Activated CD8-positive, alpha-beta memory T cell treated with anti-CD3 and anti-CD28 coated beads, Interleukin-2, amount 10 ng/mL, durations not matched to agents 7 days and 5 days (primary cell): Measurements from ENCODE around the gene DAB1. TPM values are rescaled to one million over a fixed set of nuclear protein-coding genes. Genes with fewer than 3 reads are reported as not detected.

Experiments
- ATAC-seq: fragments of 150-1000 bp; cut with Tn5 transposase; one replicate; pipeline ENCODE4 v1.10.0; 2021; ENCODE audit warnings: moderate library complexity
- CTCF ChIA-PET: fragments of 350-600 bp; sonication (Branson Sonifier 250); formaldehyde crosslinking; loops from one replicate; lab custom pipeline; 2021; ENCODE audit warnings: antibody characterized with exemption; lab: Charles Lee
- DNase-seq: peaks from one replicate; pipeline ENCODE4 v3.0.0-alpha.2; 2020
- H3K27ac Mint-ChIP-seq: one replicate; pipeline ENCODE4 v1.8.0; 2021; ENCODE audit warnings: mild to moderate bottlenecking, mixed read lengths
- H3K27me3 Mint-ChIP-seq: one replicate; pipeline ENCODE4 v1.8.0; 2021; ENCODE audit warnings: mixed read lengths
- H3K36me3 Mint-ChIP-seq: one replicate; pipeline ENCODE4 v1.8.0; 2021; ENCODE audit warnings: mild to moderate bottlenecking, mixed read lengths
- H3K4me1 Mint-ChIP-seq: one replicate; pipeline ENCODE4 v1.8.0; 2021; ENCODE audit warnings: mixed read lengths
- H3K4me3 Mint-ChIP-seq: one replicate; pipeline ENCODE4 v1.8.0; 2021; ENCODE audit warnings: mild to moderate bottlenecking, moderate library complexity, mixed read lengths
- H3K9me3 Mint-ChIP-seq: one replicate; pipeline ENCODE4 v1.8.0; 2022; ENCODE audit warnings: low read depth, mixed read lengths
- total RNA-seq, 2 experiments: library from RNA; stranded (reverse); gene quantifications; one replicate each; pipeline ENCODE4 v1.2.3, GENCODE V29; 2021

Gene DAB1
- total RNA-seq, 2 experiments from 2014 or later: 0.15 TPM; not detected in 1

- Mint-ChIP-seq H3K27me3 (peaks cover 2% of the 10 kb centered on the region), H3K27ac (no peak overlapping the region), H3K4me3 (no peak overlapping the region), H3K9me3 (no peaks in the 10 kb centered on the region), H3K4me1 (no peaks in the 10 kb centered on the region), H3K36me3 (no peaks in the 10 kb centered on the region)
- CTCF ChIA-PET: no interaction called here
- ATAC-seq: no peak
- DNase-seq: no peak
These were observed 265.8 kb downstream of the DAB1 start for GRCh38 chr1:57157818-57158603.

- Mint-ChIP-seq H3K36me3 (no peaks in the 10 kb centered on the region), H3K27ac (no peak overlapping the region), H3K9me3 (no peaks in the 10 kb centered on the region), H3K4me3 (no peak overlapping the region), H3K4me1 (no peaks in the 10 kb centered on the region), H3K27me3 (peaks cover 2% of the 10 kb centered on the region)
- CTCF ChIA-PET: no interaction called here
- DNase-seq (no peak), ATAC-seq (no peak)
These were observed 267.0 kb downstream of the DAB1 start for GRCh38 chr1:57156907-57157306.

DNA sequence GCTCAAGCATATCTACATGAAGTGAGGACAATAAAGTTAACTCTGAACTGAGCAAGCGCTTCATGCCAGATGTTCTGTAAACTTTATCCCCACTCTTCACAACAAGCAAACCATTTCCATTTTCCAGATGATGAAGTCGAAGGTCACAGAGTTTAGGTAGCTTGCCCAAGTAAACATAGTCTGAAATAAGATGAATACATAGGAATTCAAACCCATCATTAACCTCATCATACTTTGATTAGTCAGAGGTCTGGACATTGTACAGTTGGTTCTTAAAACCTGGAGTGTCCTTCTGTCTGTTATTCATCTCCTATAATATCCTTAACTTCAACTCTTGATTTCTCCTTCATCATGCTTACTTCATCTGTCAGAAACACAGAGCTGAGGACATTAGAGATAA is 277.8 kb downstream of the DAB1 start:
- no peaks in the 10 kb centered on the region for H3K4me1 Mint-ChIP-seq
- H3K36me3 Mint-ChIP-seq: no peaks in the 10 kb centered on the region
- no peaks in the 10 kb centered on the region for H3K27me3 Mint-ChIP-seq
- H3K9me3 Mint-ChIP-seq: no peaks in the 10 kb centered on the region
- DNase-seq (no peak), ATAC-seq (no peak)
- no peak overlapping the region for H3K4me3 Mint-ChIP-seq
- H3K27ac Mint-ChIP-seq: no peak overlapping the region
- CTCF ChIA-PET: no interaction called here

DNA sequence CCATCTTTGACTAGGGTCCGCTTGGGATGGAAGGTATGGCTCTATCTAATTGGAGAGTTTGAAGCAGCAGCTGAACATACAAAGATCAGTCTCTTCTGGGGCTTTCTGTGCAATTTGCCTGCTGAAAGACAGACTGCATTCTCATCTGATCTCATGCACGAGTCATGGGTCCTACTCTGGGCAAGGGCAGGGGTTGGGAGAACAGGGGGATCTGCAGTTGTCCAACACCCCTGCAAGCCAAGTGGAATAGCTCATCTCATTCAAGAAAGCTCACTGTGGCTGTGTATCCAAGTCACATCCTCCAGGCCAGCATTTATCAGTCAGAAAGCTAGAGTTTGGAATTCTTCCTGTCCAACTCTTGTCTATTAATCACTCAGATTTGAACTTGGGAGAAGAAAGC is 280.9 kb downstream of the DAB1 start:
- ATAC-seq (no peak), DNase-seq (no peak)
- Mint-ChIP-seq H3K4me3 (no peak overlapping the region), H3K27ac (no peak overlapping the region), H3K4me1 (no peaks in the 10 kb centered on the region), H3K36me3 (no peaks in the 10 kb centered on the region), H3K27me3 (no peaks in the 10 kb centered on the region), H3K9me3 (no peaks in the 10 kb centered on the region)
- CTCF ChIA-PET: no interaction called here

DNA sequence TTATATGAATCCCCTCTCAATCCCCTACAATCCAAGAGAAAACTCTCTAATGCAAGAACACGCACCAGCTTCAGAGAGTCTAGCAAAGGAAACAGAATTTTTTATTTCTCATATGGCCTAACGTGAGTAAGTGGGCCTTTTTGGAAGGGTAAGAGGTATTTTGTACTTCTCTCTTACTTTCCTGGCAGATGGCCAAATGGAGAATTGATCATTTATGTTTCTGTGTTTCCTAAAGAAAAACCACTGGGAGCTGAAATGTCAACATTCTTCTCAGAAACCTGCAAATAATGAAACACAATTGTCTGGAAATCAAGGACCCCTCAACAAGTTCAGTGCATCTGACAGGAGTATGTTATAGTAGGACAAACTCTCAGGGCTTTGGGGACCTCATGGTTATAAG is 281.7 kb downstream of the DAB1 start:
- ATAC-seq (no peak), DNase-seq (no peak)
- Mint-ChIP-seq H3K36me3 (no peaks in the 10 kb centered on the region), H3K27me3 (no peaks in the 10 kb centered on the region), H3K4me1 (no peaks in the 10 kb centered on the region), H3K4me3 (no peak overlapping the region), H3K9me3 (no peaks in the 10 kb centered on the region), H3K27ac (no peak overlapping the region)
- CTCF ChIA-PET: no interaction called here

DNA sequence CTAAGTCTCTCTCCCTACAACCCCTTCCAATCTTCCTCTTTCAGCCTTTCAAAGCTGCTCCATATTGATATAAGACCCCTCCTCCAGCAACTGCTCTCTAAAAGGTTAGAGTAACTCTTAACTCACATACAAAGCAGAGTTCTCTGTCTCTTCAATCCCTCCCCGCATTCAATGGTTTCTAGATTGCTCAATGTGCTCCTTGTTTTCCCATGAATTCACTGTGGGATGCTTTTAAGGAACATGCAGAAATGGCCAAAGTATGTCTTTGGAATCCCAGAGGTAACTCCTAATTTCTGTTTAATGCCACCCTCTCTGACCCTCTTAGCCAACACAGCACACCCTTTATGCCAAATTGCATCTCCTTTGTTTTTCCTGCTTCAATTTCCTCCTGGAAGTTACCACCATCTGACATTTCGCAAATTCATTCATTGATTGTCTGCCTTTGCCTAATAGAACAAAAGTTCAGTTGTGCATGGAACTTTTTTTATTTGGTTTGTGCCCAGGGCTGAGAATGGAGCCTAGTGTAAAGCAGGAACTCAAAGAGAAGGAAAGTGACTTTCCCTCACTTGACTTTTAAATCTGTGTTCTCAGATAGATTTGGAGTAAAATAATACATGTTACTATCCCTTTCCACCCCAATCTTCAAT is 285.3 kb downstream of the DAB1 start:
- ATAC-seq (no peak), DNase-seq (no peak)
- Mint-ChIP-seq H3K9me3 (no peaks in the 10 kb centered on the region), H3K27me3 (no peaks in the 10 kb centered on the region), H3K4me3 (no peak overlapping the region), H3K4me1 (no peaks in the 10 kb centered on the region), H3K36me3 (no peaks in the 10 kb centered on the region), H3K27ac (no peak overlapping the region)
- CTCF ChIA-PET: no interaction called here

GRCh38 chr1:57137980-57138379 is 285.9 kb downstream of the DAB1 start:
- DNase-seq (no peak), ATAC-seq (no peak)
- Mint-ChIP-seq H3K4me3 (no peak overlapping the region), H3K27ac (no peak overlapping the region), H3K9me3 (no peaks in the 10 kb centered on the region), H3K36me3 (no peaks in the 10 kb centered on the region), H3K4me1 (no peaks in the 10 kb centered on the region), H3K27me3 (no peaks in the 10 kb centered on the region)
- CTCF ChIA-PET: no interaction called here

DNA sequence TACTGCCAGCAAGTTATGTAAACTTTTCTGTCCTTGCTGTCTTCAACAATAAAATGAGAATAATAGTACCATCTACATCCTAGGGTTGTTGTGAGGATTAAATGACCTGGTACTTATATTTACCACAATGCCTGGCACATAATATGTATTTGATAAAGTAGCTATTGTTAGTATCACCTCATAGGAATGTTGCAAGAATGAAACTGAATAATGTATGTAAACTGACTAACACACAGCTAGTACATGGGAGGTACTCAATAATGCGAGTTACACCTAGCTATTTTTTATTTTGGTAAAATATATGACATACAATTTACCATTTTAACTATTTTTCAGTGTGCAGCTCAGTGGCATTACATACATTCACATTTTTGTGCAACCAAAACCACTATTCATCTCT is 289.1 kb downstream of the DAB1 start:
- H3K4me1 Mint-ChIP-seq: no peaks in the 10 kb centered on the region
- ATAC-seq: no peak
- H3K4me3 Mint-ChIP-seq: no peak overlapping the region
- CTCF ChIA-PET: no interaction called here
- no peak overlapping the region for H3K27ac Mint-ChIP-seq
- no peaks in the 10 kb centered on the region for H3K27me3 Mint-ChIP-seq
- DNase-seq: no peak
- no peaks in the 10 kb centered on the region for H3K36me3 Mint-ChIP-seq
- H3K9me3 Mint-ChIP-seq: no peaks in the 10 kb centered on the region

DNA sequence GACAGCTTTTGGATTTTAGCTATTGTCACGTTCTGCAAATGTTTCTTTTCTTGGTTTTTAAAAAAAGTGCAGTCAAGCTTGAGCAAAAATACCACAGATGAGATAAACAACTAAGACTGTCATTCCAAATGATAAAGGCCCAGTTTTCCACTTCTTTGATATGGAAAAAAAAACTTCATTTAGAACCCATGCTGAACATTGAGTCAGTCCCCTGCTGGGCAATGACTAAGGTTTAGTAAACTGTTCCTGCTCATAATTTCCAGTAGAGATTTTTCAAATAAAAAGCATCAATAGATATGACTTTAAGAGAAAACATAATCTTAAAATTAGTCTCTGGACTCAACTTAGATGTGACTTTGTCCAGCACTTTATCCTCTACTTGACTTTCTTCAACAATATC is 290.2 kb downstream of the DAB1 start:
- no peaks in the 10 kb centered on the region for H3K9me3 Mint-ChIP-seq

DNA sequence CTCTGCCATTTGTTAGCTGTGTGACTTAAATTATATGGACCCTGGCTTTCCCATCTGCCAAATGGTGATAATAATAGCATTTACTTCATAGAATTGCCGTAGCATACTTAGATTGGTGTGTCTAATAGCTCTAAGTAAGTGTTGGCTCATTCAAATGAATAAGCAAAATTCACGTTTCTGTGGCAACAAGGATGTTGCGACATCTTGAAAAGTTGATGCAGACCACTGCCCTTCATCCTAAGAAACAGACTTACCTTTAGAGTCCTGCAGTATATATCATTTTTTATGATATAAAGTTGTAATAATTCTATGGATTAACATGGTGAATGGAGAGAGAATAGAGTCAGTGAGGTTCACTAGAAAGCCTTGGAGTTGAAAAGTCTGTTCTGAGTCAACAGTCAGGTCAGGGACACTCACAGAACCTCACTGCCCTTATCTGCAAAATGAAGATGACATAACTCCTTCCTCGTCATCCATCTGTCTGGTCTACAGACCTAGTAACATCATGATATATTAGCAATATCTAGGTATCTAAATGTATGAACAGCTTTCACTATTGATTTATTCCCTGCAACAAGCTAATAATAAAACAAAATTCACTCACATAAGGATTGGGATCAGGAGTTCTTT is 290.8 kb downstream of the DAB1 start:
- ATAC-seq (no peak), DNase-seq (no peak)
- Mint-ChIP-seq H3K4me3 (no peak overlapping the region), H3K27me3 (no peaks in the 10 kb centered on the region), H3K27ac (no peak overlapping the region), H3K36me3 (no peaks in the 10 kb centered on the region), H3K4me1 (no peaks in the 10 kb centered on the region), H3K9me3 (no peaks in the 10 kb centered on the region)
- CTCF ChIA-PET: no interaction called here

More for the DNA sequence above, 290.2 kb downstream of the DAB1 start:
- Mint-ChIP-seq H3K27me3 (no peaks in the 10 kb centered on the region), H3K27ac (no peak overlapping the region), H3K36me3 (no peaks in the 10 kb centered on the region), H3K4me3 (no peak overlapping the region), H3K4me1 (no peaks in the 10 kb centered on the region)
- DNase-seq (no peak), ATAC-seq (no peak)
- CTCF ChIA-PET: no interaction called here

DNA sequence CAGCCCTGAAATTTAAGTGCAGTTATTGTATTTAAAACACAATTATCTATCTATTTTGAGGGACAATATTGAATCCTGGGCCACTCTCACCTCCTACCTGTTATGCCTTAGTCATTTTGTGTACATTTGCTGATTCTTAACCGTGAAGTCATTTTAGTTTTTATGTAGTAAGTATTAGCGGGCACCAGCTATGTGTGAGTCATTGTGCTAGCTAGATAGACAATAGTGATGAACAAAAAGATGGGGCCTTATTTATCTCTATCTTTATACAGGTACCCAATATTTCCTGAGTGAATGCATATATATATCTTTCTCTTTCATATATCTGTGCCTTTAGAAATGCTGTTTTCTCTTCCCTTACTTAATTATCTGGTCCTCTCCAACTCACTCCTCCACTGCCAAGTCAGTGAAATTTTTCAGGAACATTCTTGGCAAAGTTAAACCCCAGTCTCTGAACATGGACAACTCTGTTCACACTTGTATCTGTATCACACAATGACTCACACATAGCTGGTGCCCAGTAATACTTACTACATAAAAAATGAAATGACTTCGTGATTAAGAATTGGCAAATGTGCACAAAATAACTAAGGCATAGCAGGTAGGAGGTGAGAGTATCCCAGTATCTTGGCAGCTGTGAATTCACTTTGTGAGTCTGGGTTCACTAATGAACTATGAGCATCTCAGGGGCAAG is 292.0 kb downstream of the DAB1 start:
- Mint-ChIP-seq H3K27ac (no peak overlapping the region), H3K9me3 (no peaks in the 10 kb centered on the region), H3K4me1 (no peaks in the 10 kb centered on the region), H3K4me3 (no peak overlapping the region), H3K36me3 (no peaks in the 10 kb centered on the region), H3K27me3 (no peaks in the 10 kb centered on the region)
- CTCF ChIA-PET: no interaction called here
- ATAC-seq: no peak
- DNase-seq: no peak

DNA sequence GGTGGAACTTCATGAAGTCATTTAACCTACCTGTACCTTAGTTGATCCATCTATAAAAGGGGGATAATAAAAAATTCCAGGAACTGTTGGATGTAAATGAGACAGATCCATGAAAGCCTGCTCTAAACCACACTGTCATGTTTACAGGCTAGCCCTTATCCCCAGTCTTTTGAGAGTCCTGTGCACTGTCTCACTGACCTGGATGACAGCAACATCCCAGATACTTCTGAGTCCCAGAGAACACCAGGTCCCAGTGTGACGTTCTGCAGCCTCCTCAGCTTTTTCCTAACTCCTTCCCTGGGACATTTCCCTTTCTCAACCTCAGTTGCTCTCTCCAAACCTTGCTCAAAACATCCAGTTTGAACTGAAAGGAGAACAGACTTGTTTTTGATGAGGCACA is 292.6 kb downstream of the DAB1 start:
- ATAC-seq: no peak
- Mint-ChIP-seq H3K4me1 (no peaks in the 10 kb centered on the region), H3K9me3 (no peaks in the 10 kb centered on the region), H3K4me3 (no peak overlapping the region), H3K27ac (no peak overlapping the region), H3K36me3 (no peaks in the 10 kb centered on the region), H3K27me3 (no peaks in the 10 kb centered on the region)
- CTCF ChIA-PET: no interaction called here
- DNase-seq: no peak

GRCh38 chr1:57129865-57130264 is 294.0 kb downstream of the DAB1 start:
- no peak for DNase-seq
- H3K36me3 Mint-ChIP-seq: no peaks in the 10 kb centered on the region
- H3K4me3 Mint-ChIP-seq: no peak overlapping the region
- CTCF ChIA-PET: no interaction called here
- H3K9me3 Mint-ChIP-seq: no peaks in the 10 kb centered on the region
- no peaks in the 10 kb centered on the region for H3K4me1 Mint-ChIP-seq
- no peak for ATAC-seq
- H3K27ac Mint-ChIP-seq: no peak overlapping the region
- no peaks in the 10 kb centered on the region for H3K27me3 Mint-ChIP-seq
